ENCODE measurements around the gene AJUBA. TPM values are rescaled to one million over a fixed set of nuclear protein-coding genes. Genes with fewer than 3 reads are reported as not detected.
"Not testable (repeated sequence)": the region's sequence is repeated elsewhere in the genome, so short reads cannot be mapped to it uniquely, and the experiment has no call there.

The AJUBA gene
- polyA plus RNA-seq, 1 donor: 97.2 TPM

DNA sequence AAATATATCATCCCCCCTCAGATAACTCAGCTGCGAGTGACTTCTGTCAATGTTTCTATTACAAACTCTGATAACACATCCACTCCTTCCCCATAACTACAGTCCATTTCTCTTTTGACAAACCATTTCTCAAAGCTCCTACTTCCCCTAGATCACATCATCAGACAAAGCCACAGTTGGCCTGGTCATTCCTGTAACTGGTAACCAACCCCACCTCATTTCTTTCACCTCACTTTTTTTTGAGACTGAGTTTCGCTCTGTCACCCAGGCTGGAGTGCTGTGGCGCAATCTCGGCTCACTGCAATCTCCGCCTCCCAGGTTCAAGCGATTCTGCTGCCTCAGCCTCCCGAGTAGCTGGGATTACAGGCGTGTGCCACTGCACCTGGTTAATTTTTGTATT, 30.6 kb downstream of the AJUBA start:
- DNase-seq: not testable (repeated sequence)

DNA sequence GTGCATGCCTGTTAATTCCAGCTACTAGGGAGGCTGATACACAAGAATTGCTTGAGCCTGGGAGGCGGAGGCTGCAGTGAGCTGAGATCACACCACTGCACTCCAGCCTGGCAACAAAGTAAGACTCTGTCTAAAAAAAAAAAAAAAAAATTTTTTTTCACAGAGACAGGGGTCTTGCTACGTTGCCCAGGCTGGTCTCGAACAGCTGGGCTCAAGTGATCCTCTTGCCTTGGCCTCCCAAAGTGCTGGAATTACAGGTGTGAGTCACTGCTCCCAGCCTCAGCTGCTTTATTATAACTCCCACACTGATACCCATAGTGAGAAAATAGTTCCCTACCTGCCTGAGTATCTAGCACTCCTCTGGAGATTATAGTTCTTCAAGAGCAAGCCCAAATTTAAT, 36.7 kb downstream of the AJUBA start:
- no peak for DNase-seq

- DNase-seq: no peak
Observed at GRCh38 chr14:22939684-22940083, 42.7 kb downstream of the AJUBA start.

DNA sequence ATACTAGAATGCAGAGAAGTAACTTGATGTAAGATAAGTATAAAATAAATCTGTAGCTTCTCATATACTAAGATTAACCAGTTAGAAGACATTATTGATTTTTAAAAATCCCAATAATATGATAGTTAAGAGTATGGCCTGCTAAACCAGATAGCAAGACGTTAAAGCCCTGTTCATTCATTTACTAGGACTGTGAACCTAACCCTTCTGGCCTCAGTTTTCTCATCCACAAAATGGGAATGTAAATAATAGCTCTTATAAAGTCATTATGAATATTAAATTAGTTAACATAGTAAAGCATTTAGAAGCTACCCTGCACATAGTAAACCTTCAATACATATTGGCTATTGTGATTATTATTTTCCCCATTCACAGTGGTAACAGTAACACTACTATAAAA, 47.2 kb downstream of the AJUBA start:
- no peak for DNase-seq

- DNase-seq: peak; percentile 7
Observed at GRCh38 chr14:22932146-22932545, 50.2 kb downstream of the AJUBA start.

- DNase-seq: no peak
Observed at GRCh38 chr14:22929961-22930364, 52.4 kb downstream of the AJUBA start.

DNA sequence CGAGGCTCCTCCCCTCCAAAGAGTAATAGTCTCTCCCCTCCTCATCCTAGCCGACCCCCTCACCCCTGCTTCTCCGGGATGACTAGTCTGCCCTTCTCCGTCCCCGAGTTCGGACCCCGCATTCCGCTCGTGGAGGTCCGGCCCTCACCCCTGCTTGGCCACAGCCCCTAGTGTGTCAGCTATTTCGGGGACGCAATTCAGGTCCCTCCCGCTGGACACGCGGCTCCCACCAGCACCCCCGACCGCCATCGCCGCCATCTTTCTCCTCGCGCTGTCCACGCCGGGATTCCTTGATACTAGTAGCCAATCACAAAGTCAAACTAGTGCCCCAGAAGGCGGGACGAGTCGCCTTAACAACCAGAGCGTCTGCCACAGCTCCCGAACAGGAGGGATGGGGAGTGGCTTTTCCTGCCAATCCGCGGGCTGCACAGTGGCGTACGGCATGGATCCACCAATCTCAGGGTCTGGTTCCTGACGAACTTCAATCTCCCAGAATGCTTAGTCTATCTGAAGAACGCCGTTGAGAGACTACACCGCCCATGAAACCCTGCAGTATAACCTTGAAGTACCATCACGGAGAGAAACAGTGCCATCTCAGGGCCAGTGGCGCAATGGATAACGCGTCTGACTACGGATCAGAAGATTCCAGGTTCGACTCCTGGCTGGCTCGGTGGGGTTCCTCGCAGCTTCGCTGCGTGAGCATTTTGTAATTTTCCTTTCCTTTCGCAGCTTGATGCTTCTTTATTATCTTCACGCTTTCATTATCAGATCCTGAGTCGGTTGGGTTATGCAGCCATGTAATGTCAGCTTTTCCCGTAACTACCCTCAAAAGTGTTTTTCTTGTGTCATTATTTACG, 53.0 kb downstream of the AJUBA start, which contains the start of gene PRMT5:
Gene PRMT5 (minus strand): TSS at position 273 of the 857 bp plus-strand sequence. CDS start 15 bp downstream, at position 258.
- DNase-seq: peak; percentile 99

DNA sequence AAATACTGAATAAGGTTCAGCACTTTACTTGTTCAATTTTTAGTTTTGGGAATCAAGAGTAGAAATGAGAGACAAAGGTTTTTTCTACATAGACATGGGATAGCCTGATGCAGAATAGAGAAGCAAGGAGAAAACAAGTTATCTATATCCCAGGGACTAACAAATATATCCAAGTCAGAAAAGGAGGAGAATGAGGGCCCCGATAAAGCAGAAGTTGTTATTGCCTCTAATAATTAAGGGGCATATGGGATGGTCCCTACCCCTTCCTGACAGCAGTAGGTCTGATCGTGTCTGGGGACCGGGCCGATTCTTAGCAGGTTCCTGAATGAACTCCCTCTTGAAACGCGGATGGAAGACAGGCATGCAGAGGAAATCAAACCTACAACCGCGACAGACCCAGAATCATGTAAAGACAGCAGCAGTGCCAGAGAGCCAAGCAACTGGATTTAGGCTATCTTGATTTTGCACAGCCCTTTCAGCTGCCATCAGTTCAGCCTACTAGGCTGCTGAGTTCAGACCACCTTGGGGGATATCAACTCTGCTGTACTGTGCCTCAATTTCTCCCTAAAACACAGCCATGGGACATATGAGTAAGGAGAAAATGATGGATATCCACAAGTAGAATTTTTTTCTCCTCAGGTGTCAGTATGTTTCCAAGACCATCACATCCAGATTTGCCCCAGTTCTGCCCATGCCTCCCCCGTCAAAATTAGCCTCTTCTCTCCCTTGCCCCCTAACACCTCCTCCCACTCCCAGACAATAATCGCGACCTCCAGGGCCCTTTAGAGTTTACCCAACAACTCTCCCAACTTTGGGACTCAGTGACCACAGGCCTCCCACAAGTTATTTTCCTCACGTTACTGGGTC, 53.9 kb downstream of the AJUBA start:
- DNase-seq: no peak

DNA sequence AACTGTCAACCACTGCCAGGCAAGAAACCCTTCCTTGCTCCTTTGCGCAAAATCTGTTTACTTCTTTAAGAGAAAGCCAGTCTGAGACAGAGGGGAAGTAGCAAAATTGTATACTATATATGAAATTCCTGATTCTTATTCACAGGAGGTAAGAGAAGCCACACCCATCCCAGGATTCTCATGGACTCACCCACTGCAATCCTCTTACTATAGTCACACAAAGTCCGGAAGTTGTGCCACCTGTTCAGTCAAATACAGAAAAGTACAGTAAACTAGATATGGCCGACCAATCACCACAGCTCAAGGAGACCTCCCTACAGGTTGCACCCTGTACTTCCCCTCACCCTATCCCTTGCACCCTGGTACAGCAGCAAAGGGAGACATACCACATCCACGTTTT, 56.0 kb downstream of the AJUBA start:
- no peak for DNase-seq

- no peak for DNase-seq
Observed at GRCh38 chr14:22925513-22925912, 56.8 kb downstream of the AJUBA start.

GRCh38 chr14:22923746-22924145, 58.6 kb downstream of the AJUBA start:
- DNase-seq: no peak

DNA sequence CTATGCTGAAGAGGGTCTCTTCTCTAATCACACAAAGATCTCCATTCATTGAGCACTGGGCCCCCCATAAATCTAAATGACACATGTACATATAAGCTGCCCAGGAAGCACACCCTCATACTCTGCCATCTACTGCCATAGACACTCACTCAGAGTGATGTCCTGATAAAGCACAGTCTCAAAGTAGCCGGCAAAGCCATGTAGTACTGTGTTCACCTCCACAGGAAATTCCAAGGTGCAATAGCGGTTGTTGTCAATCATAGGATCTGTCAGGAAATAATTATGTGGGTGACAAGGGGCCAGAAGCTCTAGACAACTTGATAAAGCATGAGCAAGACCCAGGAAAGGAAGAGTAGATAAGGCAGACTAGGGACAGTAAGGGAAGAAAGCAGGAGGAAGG, 60.1 kb downstream of the AJUBA start:
- no peak for DNase-seq

Other genes with a start within 250 kb of the AJUBA start
- gene OXA1L, start 215.9 kb downstream of the AJUBA start, polyA plus RNA-seq (ENCODE audit: insufficient read length): 153 TPM
- 112 TPM for gene SLC7A7, start 167.1 kb downstream of the AJUBA start, polyA plus RNA-seq (ENCODE audit: insufficient read length)
- gene MRPL52, start 152.7 kb downstream of the AJUBA start, polyA plus RNA-seq (ENCODE audit: insufficient read length): 81.9 TPM
- gene MMP14, start 146.0 kb downstream of the AJUBA start, polyA plus RNA-seq (ENCODE audit: insufficient read length): 125 TPM
- gene LRP10, start 110.8 kb downstream of the AJUBA start, polyA plus RNA-seq (ENCODE audit: insufficient read length): 74.8 TPM
- 1.9 TPM for gene REM2, start 99.3 kb downstream of the AJUBA start, polyA plus RNA-seq (ENCODE audit: insufficient read length)
- 132 TPM for gene RBM23, start 63.4 kb downstream of the AJUBA start, polyA plus RNA-seq (ENCODE audit: insufficient read length)
- 185 TPM for gene PRMT5, start 53.2 kb downstream of the AJUBA start, polyA plus RNA-seq (ENCODE audit: insufficient read length)
- 77.6 TPM for gene HAUS4, start 25.5 kb downstream of the AJUBA start, polyA plus RNA-seq (ENCODE audit: insufficient read length)
- 22.2 TPM for gene C14orf93, start 27.6 kb upstream of the AJUBA start, polyA plus RNA-seq (ENCODE audit: insufficient read length)
- 206 TPM for gene PSMB5, start 52.3 kb upstream of the AJUBA start, polyA plus RNA-seq (ENCODE audit: insufficient read length)
- gene PSMB11, start 59.7 kb upstream of the AJUBA start, polyA plus RNA-seq (ENCODE audit: insufficient read length): not detected
- gene CDH24, start 75.0 kb upstream of the AJUBA start, polyA plus RNA-seq (ENCODE audit: insufficient read length): 28.7 TPM
- 365 TPM for gene ACIN1, start 112.6 kb upstream of the AJUBA start, polyA plus RNA-seq (ENCODE audit: insufficient read length)
- 76.1 TPM for gene C14orf119, start 113.0 kb upstream of the AJUBA start, polyA plus RNA-seq (ENCODE audit: insufficient read length)
- gene CIROP, start 122.4 kb upstream of the AJUBA start, polyA plus RNA-seq (ENCODE audit: insufficient read length): not detected
- 0.08 TPM for gene CEBPE, start 136.7 kb upstream of the AJUBA start, polyA plus RNA-seq (ENCODE audit: insufficient read length)
- gene SLC7A8, start 201.1 kb upstream of the AJUBA start, polyA plus RNA-seq (ENCODE audit: insufficient read length): 92.4 TPM

All from left kidney (tissue), 2 donors.